Cerebellar cortex (tissue), 1 donor: ENCODE results near the gene KCNAB2.

Experiments
- DNase-seq: peaks from one replicate; pipeline ENCODE4 v3.0.0-alpha.2; 2015; ENCODE audit warnings: low spot score

The KCNAB2 gene

DNA sequence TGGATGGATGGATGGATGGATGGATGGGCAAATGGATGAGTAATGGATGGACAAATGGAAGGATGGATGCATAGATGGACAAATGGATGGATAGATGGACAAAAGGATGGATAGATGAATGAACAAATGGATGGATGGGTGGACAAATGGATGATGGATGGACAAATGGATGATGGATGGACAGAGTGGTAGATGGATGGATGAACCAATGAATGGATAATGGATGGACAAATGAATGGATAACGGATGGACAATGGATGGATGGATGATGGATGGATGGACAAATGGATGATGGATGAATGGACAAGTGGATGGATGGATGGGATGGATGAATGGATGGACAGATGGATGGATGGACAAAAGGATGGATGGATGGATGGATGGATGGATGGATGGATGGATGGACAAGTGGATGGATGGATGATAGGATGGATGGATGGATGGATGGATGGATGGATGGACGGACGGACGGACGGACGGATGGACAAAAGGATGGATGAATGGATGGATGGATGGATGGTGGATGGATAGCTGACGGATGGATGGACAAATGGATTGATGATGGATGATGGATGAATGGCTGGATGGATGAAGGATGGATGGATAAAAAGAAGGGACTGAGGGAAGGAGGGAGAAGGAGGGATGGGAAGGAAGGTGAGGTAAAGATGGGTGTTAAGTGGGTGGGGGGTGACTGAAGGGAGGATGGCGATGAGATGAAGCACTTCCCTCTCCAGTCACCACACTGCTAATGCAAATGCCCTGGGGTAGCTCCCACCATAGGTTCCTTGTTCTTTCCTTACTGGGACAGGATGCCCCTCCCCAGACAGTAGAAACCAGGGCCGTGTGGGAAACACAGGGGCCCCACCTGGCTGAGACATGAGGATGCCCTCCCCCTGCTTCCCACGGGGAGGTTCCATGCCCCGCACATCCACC lies 104.6 kb downstream of the KCNAB2 start:
- DNase-seq = no peak
